ENCODE results near the gene FASN.

FASN gene

DNA sequence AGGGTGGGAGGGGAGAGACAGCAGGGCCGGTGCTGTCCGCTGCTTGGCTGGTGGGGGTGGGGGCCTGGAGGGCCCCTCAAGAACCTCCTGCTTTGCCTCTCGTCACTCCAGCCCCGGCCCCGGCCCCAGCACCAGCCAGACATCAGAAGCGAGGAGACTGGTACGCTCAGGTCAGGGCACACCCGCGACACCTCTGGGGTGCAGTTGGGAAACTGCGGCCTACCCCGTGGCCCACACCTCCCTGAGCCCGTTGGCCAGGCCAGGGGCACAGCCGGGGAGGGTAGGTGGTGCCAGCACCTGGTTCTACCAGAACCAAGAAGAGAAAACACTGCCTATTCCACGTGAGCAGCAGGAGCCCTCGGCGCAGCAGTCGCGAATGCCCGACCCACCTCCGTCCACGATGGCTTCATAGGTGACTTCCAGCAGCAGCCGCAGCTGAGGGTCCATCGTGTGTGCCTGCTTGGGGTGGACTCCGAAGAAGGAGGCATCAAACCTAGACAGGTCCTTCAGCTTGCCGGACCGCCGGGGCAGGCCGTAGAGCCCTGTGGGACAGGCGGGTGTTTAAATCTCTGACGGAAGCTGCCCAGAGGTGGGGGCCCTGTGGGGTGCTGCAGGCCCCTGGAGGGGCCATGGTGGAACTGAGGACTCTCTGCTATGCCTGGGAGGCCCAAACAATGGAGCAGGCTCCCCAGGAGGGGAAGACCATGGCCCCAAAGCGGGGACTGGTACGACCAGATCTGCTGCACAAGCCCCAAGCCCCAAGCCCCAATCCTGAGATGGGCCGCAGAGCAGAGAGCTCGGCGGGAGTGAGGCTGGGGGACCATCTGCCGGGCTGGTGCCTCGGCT, 2.9 kb downstream of the FASN start:
- DNase-seq (ENCODE audit: low read depth) = no peak
- H3K4me3 ChIP-seq (ENCODE audit: low read depth, low read length) = no peak overlapping the region
- TF ChIP-seq, protein P1, sequence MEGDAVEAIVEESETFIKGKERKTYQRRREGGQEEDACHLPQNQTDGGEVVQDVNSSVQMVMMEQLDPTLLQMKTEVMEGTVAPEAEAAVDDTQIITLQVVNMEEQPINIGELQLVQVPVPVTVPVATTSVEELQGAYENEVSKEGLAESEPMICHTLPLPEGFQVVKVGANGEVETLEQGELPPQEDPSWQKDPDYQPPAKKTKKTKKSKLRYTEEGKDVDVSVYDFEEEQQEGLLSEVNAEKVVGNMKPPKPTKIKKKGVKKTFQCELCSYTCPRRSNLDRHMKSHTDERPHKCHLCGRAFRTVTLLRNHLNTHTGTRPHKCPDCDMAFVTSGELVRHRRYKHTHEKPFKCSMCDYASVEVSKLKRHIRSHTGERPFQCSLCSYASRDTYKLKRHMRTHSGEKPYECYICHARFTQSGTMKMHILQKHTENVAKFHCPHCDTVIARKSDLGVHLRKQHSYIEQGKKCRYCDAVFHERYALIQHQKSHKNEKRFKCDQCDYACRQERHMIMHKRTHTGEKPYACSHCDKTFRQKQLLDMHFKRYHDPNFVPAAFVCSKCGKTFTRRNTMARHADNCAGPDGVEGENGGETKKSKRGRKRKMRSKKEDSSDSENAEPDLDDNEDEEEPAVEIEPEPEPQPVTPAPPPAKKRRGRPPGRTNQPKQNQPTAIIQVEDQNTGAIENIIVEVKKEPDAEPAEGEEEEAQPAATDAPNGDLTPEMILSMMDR (conservative IDR thresholded peaks at IDR 0.05; ENCODE audit: low read depth, low read length) = no peak

DNA sequence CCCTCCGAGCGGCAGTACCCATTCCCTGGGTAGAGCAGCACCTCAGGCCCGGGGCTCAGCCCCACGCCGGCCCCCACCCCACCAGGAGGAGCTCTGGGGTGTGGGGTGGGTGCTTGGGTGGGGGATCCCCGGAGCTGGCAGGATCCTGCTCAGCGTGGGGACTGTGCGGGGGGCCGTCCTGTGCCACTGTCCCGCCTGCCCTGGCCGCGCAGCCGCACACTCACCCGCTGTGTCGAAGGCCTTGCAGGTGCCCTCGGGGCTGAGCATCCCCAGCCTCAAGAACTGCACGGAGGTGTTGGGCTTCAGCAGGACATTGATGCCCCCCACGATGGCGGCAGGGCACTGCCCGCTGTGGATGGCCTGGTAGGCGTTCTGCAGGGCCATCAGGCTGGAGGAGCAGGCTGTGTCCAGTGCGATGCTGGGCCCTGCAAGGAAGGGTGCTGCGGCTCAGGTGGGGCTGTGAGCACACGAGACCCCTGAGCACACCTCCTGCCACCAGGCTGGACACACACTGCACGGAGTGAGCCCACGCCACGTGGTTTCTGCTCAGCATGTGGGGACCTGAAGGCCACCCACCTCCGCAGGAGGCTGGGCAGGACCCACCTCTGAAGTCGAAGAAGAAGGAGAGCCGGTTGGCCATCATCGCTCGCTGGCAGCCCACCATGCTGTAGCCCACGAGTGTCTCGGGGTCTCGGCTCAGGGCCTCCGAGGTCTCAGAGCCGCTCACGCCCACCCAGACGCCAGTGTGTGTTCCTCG, 4.9 kb downstream of the FASN start:
- TF ChIP-seq, protein P1 (conservative IDR thresholded peaks at IDR 0.05; ENCODE audit: low read depth, low read length) = no peak
- DNase-seq (ENCODE audit: low read depth) = no peak
- H3K4me3 ChIP-seq (ENCODE audit: low read depth, low read length) = no peak overlapping the region

DNA sequence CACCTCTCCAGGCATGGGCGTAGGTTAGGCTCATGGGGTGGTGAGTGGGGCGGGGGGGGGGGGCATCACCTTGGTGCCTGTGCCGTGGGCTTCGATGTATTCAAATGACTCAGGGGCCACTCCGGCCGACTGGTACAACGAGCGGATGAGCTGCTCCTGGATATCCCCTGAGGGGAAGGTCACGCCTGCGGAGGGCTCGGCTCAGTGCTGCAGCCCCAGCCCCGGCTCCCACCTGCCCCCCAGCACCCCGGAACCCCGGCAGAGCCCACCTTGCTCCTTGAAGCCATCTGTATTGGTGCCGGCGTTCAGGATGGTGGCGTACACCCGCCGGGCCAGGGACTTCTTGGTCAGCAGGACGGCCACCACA, 5.4 kb downstream of the FASN start:
- TF ChIP-seq, protein P1 (conservative IDR thresholded peaks at IDR 0.05; ENCODE audit: low read depth, low read length) = no peak
- DNase-seq (ENCODE audit: low read depth) = no peak
- no peak overlapping the region for H3K4me3 ChIP-seq (ENCODE audit: low read depth, low read length)

DNA sequence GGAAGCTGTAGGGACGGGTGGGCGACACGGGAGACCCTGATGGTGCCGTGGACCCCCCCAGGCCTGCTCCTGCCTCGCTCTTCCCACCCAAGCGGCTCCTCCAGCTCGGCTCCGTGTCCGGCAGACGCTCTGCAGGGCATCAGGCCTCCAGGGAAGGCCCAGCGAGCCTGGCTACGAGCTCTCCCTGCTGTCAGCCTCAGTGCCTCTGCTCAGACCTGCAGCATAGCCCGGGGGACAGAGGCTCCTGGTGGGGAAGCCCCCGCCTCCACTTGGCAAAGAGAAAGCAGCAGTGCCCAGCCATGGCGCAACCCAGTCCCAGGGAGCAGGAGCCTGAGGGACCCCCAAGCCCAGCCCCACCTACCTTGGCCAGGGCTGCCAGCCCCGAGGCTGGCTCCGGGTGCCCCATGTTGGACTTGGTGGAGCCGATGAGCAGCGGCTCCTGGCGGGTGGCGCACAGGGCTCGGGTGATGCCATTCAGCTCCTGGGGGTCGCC, 5.9 kb downstream of the FASN start:
- no peak overlapping the region for H3K4me3 ChIP-seq (ENCODE audit: low read depth, low read length)
- DNase-seq (ENCODE audit: low read depth) = no peak
- TF ChIP-seq, protein P1 (conservative IDR thresholded peaks at IDR 0.05; ENCODE audit: low read depth, low read length) = no peak

DNA sequence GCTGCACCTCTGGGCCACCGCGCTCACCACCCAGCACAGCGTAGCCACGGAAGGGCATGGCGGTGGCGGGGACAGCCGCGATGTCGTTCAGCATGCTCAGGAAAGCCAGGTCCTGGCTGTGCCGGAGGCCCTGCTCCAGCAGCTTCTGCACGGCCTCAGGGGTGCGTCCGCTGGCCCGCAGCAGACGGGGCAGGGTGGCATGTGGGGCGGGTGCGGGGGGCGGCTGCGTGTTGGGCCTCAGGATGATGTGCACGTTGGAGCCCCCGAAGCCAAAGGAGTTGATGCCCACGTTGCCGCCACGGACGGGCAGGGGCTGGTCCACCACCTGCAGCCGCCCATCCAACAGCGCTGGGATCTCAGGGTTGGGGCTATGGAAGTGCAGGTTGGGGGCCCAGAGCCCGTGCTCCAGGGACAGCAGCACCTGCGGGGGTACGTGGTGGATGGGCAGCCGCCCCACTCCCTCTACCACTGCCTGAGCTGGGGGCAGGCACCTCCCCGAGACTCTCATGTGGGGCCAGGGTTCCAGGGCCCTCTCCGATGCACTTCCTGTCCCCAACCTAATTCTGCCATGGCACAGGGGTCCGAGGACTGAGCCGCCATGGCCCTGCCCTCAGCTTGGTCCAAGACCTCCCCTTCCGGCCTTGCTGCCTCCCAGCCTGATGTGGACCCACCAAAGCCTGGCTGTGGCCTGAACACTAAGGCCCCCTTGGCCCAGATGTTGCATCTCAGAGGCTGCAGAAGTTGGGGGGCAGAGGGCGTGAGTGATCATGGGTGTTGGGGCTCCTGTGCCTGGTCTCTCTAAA, 6.6 kb downstream of the FASN start:
- TF ChIP-seq, protein P1 (conservative IDR thresholded peaks at IDR 0.05; ENCODE audit: low read depth, low read length) = no peak
- H3K4me3 ChIP-seq (ENCODE audit: low read depth, low read length) = no peak overlapping the region
- no peak for DNase-seq (ENCODE audit: low read depth)

DNA sequence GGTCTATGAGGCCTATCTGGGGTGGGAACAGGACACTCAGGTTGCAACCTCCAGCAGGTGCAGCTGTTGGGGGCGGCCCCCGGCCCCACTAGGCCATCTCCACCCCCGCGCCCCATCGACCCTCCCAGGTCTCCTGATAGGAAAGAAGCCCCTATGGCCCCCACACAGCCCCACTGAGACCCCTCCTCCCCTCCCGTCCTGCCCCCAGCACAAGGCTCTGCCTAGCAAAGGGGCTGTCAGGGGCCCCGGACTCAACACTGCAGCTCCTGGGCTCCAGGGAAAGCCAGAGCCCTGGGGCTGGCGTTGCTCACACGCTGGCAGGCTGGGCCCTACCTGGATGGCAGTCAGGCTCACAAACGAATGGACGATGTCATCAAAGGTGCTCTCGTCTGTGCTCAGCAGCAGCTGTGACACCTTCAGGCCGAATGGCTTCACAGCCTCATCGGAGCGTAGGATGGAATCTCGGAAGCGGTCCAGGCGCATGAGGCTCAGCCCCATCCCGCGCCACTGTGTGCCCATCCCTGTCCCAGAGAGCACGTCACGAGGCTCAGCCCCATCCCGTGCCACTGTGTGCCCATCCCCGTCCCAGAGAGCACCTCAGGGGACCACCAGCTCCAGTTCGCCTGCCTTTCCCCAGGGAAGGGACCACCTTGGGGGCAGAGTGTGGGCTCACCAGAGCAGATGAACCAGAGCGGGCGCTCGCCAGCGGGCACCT, 7.3 kb downstream of the FASN start:
- DNase-seq (ENCODE audit: low read depth) = no peak
- TF ChIP-seq, protein P1 (conservative IDR thresholded peaks at IDR 0.05; ENCODE audit: low read depth, low read length) = no peak
- H3K4me3 ChIP-seq (ENCODE audit: low read depth, low read length) = no peak overlapping the region
